ENCODE data around the gene DNAJA2.
A peak's percentile ranks its signal among the peaks of the same experiment; 100 is the strongest.
"Not testable (repeated sequence)": the region's sequence is repeated elsewhere in the genome, so short reads cannot be mapped to it uniquely, and the experiment has no call there.

Gene DNAJA2

GRCh38 chr16:46973207-46973995, at the start of gene DNAJA2:
DNAJA2 (minus strand) TSS chr16:46973674; CDS start chr16:46973572, 102 bp downstream.
- TF ChIP-seq POLR2AphosphoS5 (IDR thresholded peaks at IDR 0.05; ENCODE audit: borderline replicate concordance, low read depth, low read length) (peak; percentile 84), EZH2 (IDR thresholded peaks at IDR 0.05) (no peak), FOXP2 (optimal IDR thresholded peaks at IDR 0.05; ENCODE audit: control extremely low read depth, extremely low read length, insufficient read depth) (peak; percentile 14)
- Histone ChIP-seq H3K4me3 (peak within 1 kb of the TSS; percentile 82), H3K9me3 (ENCODE audit: low read depth, low read length) (no peaks in the 10 kb centered on the region), H3K27ac (peak within 1 kb of the TSS; percentile 57; the same call in 1 of the 2 replicates), H3K9ac (ENCODE audit: insufficient read length) (peak within 1 kb of the TSS; percentile 80), H3K36me3 (ENCODE audit: insufficient read depth, low read length) (peaks cover 11% of the 10 kb centered on the region; the same call in 1 of the 2 replicates)
- no peak for DNase-seq (ENCODE audit: low read depth, low spot score)

GRCh38 chr16:47019568-47019967, 46.1 kb upstream of the DNAJA2 start:
- H3K27ac ChIP-seq: no peak overlapping the region
- TF ChIP-seq EZH2 (IDR thresholded peaks at IDR 0.05) (no peak), FOXP2 (optimal IDR thresholded peaks at IDR 0.05; ENCODE audit: control extremely low read depth, extremely low read length, insufficient read depth) (no peak), POLR2AphosphoS5 (IDR thresholded peaks at IDR 0.05; ENCODE audit: borderline replicate concordance, low read depth, low read length) (no peak)
- no peak for DNase-seq (ENCODE audit: low read depth, low spot score)

GRCh38 chr16:47018223-47018891, 44.9 kb upstream of the DNAJA2 start:
- TF ChIP-seq FOXP2 (optimal IDR thresholded peaks at IDR 0.05; ENCODE audit: control extremely low read depth, extremely low read length, insufficient read depth) (no peak), EZH2 (IDR thresholded peaks at IDR 0.05) (no peak), POLR2AphosphoS5 (IDR thresholded peaks at IDR 0.05; ENCODE audit: borderline replicate concordance, low read depth, low read length) (no peak)
- Histone ChIP-seq H3K4me3 (no peak overlapping the region), H3K27ac (no peak overlapping the region), H3K36me3 (ENCODE audit: insufficient read depth, low read length) (no peaks in the 10 kb centered on the region), H3K9ac (ENCODE audit: insufficient read length) (no peak overlapping the region), H3K9me3 (ENCODE audit: low read depth, low read length) (no peaks in the 10 kb centered on the region)
- no peak for DNase-seq (ENCODE audit: low read depth, low spot score)

More at GRCh38 chr16:47019568-47019967, 46.1 kb upstream of the DNAJA2 start:
- H3K36me3 ChIP-seq (ENCODE audit: insufficient read depth, low read length): no peaks in the 10 kb centered on the region
- no peak overlapping the region for H3K4me3 ChIP-seq
- no peaks in the 10 kb centered on the region for H3K9me3 ChIP-seq (ENCODE audit: low read depth, low read length)
- H3K9ac ChIP-seq (ENCODE audit: insufficient read length): no peak overlapping the region

GRCh38 chr16:47017636-47018035, 44.2 kb upstream of the DNAJA2 start:
- DNase-seq (ENCODE audit: low read depth, low spot score): no peak
- no peak overlapping the region for H3K4me3 ChIP-seq
- H3K9ac ChIP-seq (ENCODE audit: insufficient read length): no peak overlapping the region
- no peaks in the 10 kb centered on the region for H3K36me3 ChIP-seq (ENCODE audit: insufficient read depth, low read length)
- no peak for TF ChIP-seq POLR2AphosphoS5 (IDR thresholded peaks at IDR 0.05; ENCODE audit: borderline replicate concordance, low read depth, low read length)
- TF ChIP-seq EZH2 (IDR thresholded peaks at IDR 0.05): no peak
- H3K27ac ChIP-seq: no peak overlapping the region
- H3K9me3 ChIP-seq (ENCODE audit: low read depth, low read length): no peaks in the 10 kb centered on the region

- Histone ChIP-seq H3K9ac (ENCODE audit: insufficient read length) (no peak overlapping the region), H3K27ac (no peak overlapping the region), H3K9me3 (ENCODE audit: low read depth, low read length) (no peaks in the 10 kb centered on the region), H3K36me3 (ENCODE audit: insufficient read depth, low read length) (no peaks in the 10 kb centered on the region), H3K4me3 (no peak overlapping the region)
- no peak for DNase-seq (ENCODE audit: low read depth, low spot score)
- no peak for TF ChIP-seq FOXP2 (optimal IDR thresholded peaks at IDR 0.05; ENCODE audit: control extremely low read depth, extremely low read length, insufficient read depth)
- TF ChIP-seq POLR2AphosphoS5 (IDR thresholded peaks at IDR 0.05; ENCODE audit: borderline replicate concordance, low read depth, low read length): no peak
- TF ChIP-seq EZH2 (IDR thresholded peaks at IDR 0.05): no peak
These were observed 43.2 kb upstream of the DNAJA2 start for GRCh38 chr16:47016700-47017133.

GRCh38 chr16:47013910-47014309, 40.4 kb upstream of the DNAJA2 start:
- Histone ChIP-seq H3K4me3 (no peak overlapping the region), H3K36me3 (ENCODE audit: insufficient read depth, low read length) (no peaks in the 10 kb centered on the region), H3K27ac (no peak overlapping the region), H3K9me3 (ENCODE audit: low read depth, low read length) (no peaks in the 10 kb centered on the region), H3K9ac (ENCODE audit: insufficient read length) (no peak overlapping the region)
- DNase-seq (ENCODE audit: low read depth, low spot score): no peak
- TF ChIP-seq FOXP2 (optimal IDR thresholded peaks at IDR 0.05; ENCODE audit: control extremely low read depth, extremely low read length, insufficient read depth) (no peak), EZH2 (IDR thresholded peaks at IDR 0.05) (no peak), POLR2AphosphoS5 (IDR thresholded peaks at IDR 0.05; ENCODE audit: borderline replicate concordance, low read depth, low read length) (no peak)

GRCh38 chr16:47013172-47013571, 39.7 kb upstream of the DNAJA2 start:
- Histone ChIP-seq H3K36me3 (ENCODE audit: insufficient read depth, low read length) (no peaks in the 10 kb centered on the region), H3K9me3 (ENCODE audit: low read depth, low read length) (no peaks in the 10 kb centered on the region), H3K4me3 (no peak overlapping the region), H3K27ac (no peak overlapping the region), H3K9ac (ENCODE audit: insufficient read length) (no peak overlapping the region)
- no peak for DNase-seq (ENCODE audit: low read depth, low spot score)
- no peak for TF ChIP-seq POLR2AphosphoS5 (IDR thresholded peaks at IDR 0.05; ENCODE audit: borderline replicate concordance, low read depth, low read length)
- no peak for TF ChIP-seq FOXP2 (optimal IDR thresholded peaks at IDR 0.05; ENCODE audit: control extremely low read depth, extremely low read length, insufficient read depth)
- no peak for TF ChIP-seq EZH2 (IDR thresholded peaks at IDR 0.05)

GRCh38 chr16:47010812-47011211, 37.3 kb upstream of the DNAJA2 start:
- DNase-seq (ENCODE audit: low read depth, low spot score); H3K27ac ChIP-seq; H3K36me3 ChIP-seq (ENCODE audit: insufficient read depth, low read length); H3K4me3 ChIP-seq; H3K9me3 ChIP-seq (ENCODE audit: low read depth, low read length); H3K9ac ChIP-seq (ENCODE audit: insufficient read length): not testable (repeated sequence)
